Measurements from ENCODE around the gene PBLD. TPM values are rescaled to one million over a fixed set of nuclear protein-coding genes. Genes with fewer than 3 reads are reported as not detected.
"Not testable (repeated sequence)": the region's sequence is repeated elsewhere in the genome, so short reads cannot be mapped to it uniquely, and the experiment has no call there.

The PBLD gene
- polyA plus RNA-seq, 1 donor (not counting 4 experiments of a cell fraction or from before 2014, with no cell fraction given) = 1.00 TPM

DNA sequence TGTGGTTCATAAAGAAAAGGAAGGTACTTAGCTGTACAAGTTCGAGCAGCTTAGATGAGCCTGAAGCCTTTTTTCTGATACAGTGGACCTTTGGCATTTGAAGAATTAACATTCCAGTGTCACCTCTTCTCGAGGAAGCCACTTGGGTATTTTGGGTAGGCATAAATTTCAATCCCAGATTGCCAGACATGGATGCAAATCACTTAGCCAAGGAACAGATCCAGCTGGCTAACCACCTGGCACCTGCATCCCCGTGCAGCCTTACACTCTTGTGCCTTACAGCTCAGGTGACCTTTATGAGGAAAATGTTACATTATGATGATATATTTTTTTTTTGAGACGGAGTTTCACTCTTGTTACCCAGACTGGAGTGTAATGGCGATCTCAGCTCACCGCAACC, 84.8 kb downstream of the PBLD start:
- no peak for TF ChIP-seq EZH2 (IDR thresholded peaks at IDR 0.05; ENCODE audit: low read length)
- TF ChIP-seq, protein P1, sequence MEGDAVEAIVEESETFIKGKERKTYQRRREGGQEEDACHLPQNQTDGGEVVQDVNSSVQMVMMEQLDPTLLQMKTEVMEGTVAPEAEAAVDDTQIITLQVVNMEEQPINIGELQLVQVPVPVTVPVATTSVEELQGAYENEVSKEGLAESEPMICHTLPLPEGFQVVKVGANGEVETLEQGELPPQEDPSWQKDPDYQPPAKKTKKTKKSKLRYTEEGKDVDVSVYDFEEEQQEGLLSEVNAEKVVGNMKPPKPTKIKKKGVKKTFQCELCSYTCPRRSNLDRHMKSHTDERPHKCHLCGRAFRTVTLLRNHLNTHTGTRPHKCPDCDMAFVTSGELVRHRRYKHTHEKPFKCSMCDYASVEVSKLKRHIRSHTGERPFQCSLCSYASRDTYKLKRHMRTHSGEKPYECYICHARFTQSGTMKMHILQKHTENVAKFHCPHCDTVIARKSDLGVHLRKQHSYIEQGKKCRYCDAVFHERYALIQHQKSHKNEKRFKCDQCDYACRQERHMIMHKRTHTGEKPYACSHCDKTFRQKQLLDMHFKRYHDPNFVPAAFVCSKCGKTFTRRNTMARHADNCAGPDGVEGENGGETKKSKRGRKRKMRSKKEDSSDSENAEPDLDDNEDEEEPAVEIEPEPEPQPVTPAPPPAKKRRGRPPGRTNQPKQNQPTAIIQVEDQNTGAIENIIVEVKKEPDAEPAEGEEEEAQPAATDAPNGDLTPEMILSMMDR (optimal IDR thresholded peaks at IDR 0.05 in 1 of 3, IDR thresholded peaks at IDR 0.05 in 1 of 3, conservative IDR thresholded peaks at IDR 0.05 in 1 of 3; ENCODE audit: extremely low read depth in 1 of 3, insufficient read depth in 2 of 3, low read length in 3 of 3) = no peak
- Histone ChIP-seq H3K27me3 (ENCODE audit: control insufficient read depth, extremely low read depth, insufficient read depth, low read length) (no peaks in the 10 kb centered on the region), H3K79me2 (ENCODE audit: control insufficient read depth, insufficient read depth, low read length) (no peaks in the 10 kb centered on the region), H3K4me3 (ENCODE audit: control insufficient read depth in 2 of 3, extremely low read depth in 1 of 3, insufficient read depth in 2 of 3, low read depth in 1 of 3, low read length in 3 of 3) (no peak overlapping the region), H3K36me3 (ENCODE audit: control insufficient read depth in 2 of 2, extremely low read depth in 1 of 2, insufficient read depth in 2 of 2, low read length in 2 of 2) (no peaks in the 10 kb centered on the region), H3K27ac (ENCODE audit: control insufficient read depth, insufficient read depth, low read length) (no peak overlapping the region), H3K9me1 (ENCODE audit: control insufficient read depth, extremely low read depth, insufficient read depth, low read length) (no peaks in the 10 kb centered on the region), H3K9ac (ENCODE audit: control insufficient read depth, extremely low read depth, insufficient read depth, low read length) (no peak overlapping the region), H2AFZ (ENCODE audit: control insufficient read depth, low read length) (no peak overlapping the region), H3K9me3 (ENCODE audit: control insufficient read depth, low read depth, low read length) (no peaks in the 10 kb centered on the region), H4K20me1 (ENCODE audit: control insufficient read depth, extremely low read depth, insufficient read depth, low read length) (no peaks in the 10 kb centered on the region), H3K4me1 (ENCODE audit: control insufficient read depth, extremely low read depth, insufficient read depth, low read length) (no peaks in the 10 kb centered on the region), H3K4me2 (ENCODE audit: control insufficient read depth, extremely low read depth, insufficient read depth, low read depth, low read length) (no peak overlapping the region)
- DNase-seq (ENCODE audit: low read depth, low spot score) (no peak), FAIRE-seq (no peak)
- dilution Hi-C loops (cut with MboI; ENCODE audit: extremely low pct_ligation_motif_present, low sequenced_read_pairs) = no loop called here

DNA sequence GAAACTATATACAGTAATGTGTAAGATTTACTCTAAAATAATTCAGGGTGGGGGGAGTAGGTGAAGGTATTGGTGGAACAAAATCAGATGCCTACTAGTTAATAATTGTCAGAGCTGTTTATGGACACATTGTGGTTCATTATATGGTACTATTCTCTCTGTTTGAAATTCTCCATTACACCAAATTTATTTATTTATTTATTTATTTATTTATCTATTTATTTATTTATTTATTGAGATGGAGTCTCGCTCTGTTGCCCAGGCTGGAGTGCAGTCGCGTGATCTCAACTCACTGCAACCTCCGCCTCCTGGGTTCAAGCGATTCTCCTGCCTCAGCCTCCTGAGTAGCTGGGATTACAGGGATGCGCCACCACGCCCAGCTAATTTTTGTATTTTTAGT, 86.3 kb downstream of the PBLD start:
- H3K9me1 ChIP-seq (ENCODE audit: control insufficient read depth, extremely low read depth, insufficient read depth, low read length); H3K36me3 ChIP-seq (ENCODE audit: control insufficient read depth in 2 of 2, extremely low read depth in 1 of 2, insufficient read depth in 2 of 2, low read length in 2 of 2); FAIRE-seq; H4K20me1 ChIP-seq (ENCODE audit: control insufficient read depth, extremely low read depth, insufficient read depth, low read length); H3K27me3 ChIP-seq (ENCODE audit: control insufficient read depth, extremely low read depth, insufficient read depth, low read length); H3K4me1 ChIP-seq (ENCODE audit: control insufficient read depth, extremely low read depth, insufficient read depth, low read length); H2AFZ ChIP-seq (ENCODE audit: control insufficient read depth, low read length); DNase-seq (ENCODE audit: low read depth, low spot score); H3K4me3 ChIP-seq (ENCODE audit: control insufficient read depth in 2 of 3, extremely low read depth in 1 of 3, insufficient read depth in 2 of 3, low read depth in 1 of 3, low read length in 3 of 3); H3K9me3 ChIP-seq (ENCODE audit: control insufficient read depth, low read depth, low read length); H3K27ac ChIP-seq (ENCODE audit: control insufficient read depth, insufficient read depth, low read length); H3K9ac ChIP-seq (ENCODE audit: control insufficient read depth, extremely low read depth, insufficient read depth, low read length); H3K79me2 ChIP-seq (ENCODE audit: control insufficient read depth, insufficient read depth, low read length); H3K4me2 ChIP-seq (ENCODE audit: control insufficient read depth, extremely low read depth, insufficient read depth, low read depth, low read length); dilution Hi-C loops (cut with MboI; ENCODE audit: extremely low pct_ligation_motif_present, low sequenced_read_pairs): not testable (repeated sequence)

DNA sequence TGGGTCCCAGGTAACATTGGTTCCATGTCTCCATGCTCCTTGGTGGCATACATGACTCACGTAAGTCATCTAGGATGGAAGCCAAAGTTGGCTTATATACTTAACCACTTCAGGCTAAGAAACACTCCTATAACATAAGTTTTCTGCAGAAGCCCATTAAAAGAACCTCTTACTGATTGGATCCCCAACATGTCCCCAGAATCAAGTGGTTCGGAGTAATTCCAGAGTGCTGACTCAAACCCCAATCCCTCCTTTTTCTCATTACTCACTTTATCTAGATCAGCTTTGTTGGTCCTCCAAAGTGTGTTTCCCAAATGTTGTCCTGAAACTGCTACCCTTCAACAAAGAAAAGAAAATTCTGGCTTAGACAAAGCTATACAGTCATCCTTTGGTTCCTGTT, 90.7 kb downstream of the PBLD start:
- FAIRE-seq = no peak

More for the DNA sequence above, 90.7 kb downstream of the PBLD start:
- H3K4me2 ChIP-seq (ENCODE audit: control insufficient read depth, extremely low read depth, insufficient read depth, low read depth, low read length) = no peak overlapping the region
- H4K20me1 ChIP-seq (ENCODE audit: control insufficient read depth, extremely low read depth, insufficient read depth, low read length) = no peaks in the 10 kb centered on the region
- no peak overlapping the region for H3K4me3 ChIP-seq (ENCODE audit: control insufficient read depth in 2 of 3, extremely low read depth in 1 of 3, insufficient read depth in 2 of 3, low read depth in 1 of 3, low read length in 3 of 3)
- no peaks in the 10 kb centered on the region for H3K27me3 ChIP-seq (ENCODE audit: control insufficient read depth, extremely low read depth, insufficient read depth, low read length)
- TF ChIP-seq EZH2 (IDR thresholded peaks at IDR 0.05; ENCODE audit: low read length) = no peak
- TF ChIP-seq, protein P1 (optimal IDR thresholded peaks at IDR 0.05 in 1 of 3, IDR thresholded peaks at IDR 0.05 in 1 of 3, conservative IDR thresholded peaks at IDR 0.05 in 1 of 3; ENCODE audit: extremely low read depth in 1 of 3, insufficient read depth in 2 of 3, low read length in 3 of 3) = no peak
- dilution Hi-C loops (cut with MboI; ENCODE audit: extremely low pct_ligation_motif_present, low sequenced_read_pairs) = no loop called here
- no peaks in the 10 kb centered on the region for H3K9me1 ChIP-seq (ENCODE audit: control insufficient read depth, extremely low read depth, insufficient read depth, low read length)
- H3K4me1 ChIP-seq (ENCODE audit: control insufficient read depth, extremely low read depth, insufficient read depth, low read length) = no peaks in the 10 kb centered on the region
- H3K9ac ChIP-seq (ENCODE audit: control insufficient read depth, extremely low read depth, insufficient read depth, low read length) = no peak overlapping the region
- no peaks in the 10 kb centered on the region for H3K79me2 ChIP-seq (ENCODE audit: control insufficient read depth, insufficient read depth, low read length)
- no peaks in the 10 kb centered on the region for H3K9me3 ChIP-seq (ENCODE audit: control insufficient read depth, low read depth, low read length)
- no peak for DNase-seq (ENCODE audit: low read depth, low spot score)
- H2AFZ ChIP-seq (ENCODE audit: control insufficient read depth, low read length) = no peak overlapping the region
- H3K27ac ChIP-seq (ENCODE audit: control insufficient read depth, insufficient read depth, low read length) = no peak overlapping the region
- no peaks in the 10 kb centered on the region for H3K36me3 ChIP-seq (ENCODE audit: control insufficient read depth in 2 of 2, extremely low read depth in 1 of 2, insufficient read depth in 2 of 2, low read length in 2 of 2)

All from keratinocyte (primary cell).